GM23338 (cell line): ENCODE measurements around the gene SRA1. TPM values are rescaled to one million over a fixed set of nuclear protein-coding genes. Genes with fewer than 3 reads are reported as not detected.

Experiments
- ATAC-seq: fragments of 200-7000 bp; cut with Tn5 transposase; 3 replicates; pipeline ENCODE4 v1.9.1; 2020
- DNase-seq: peaks from one replicate; pipeline ENCODE4 v3.0.0-alpha.2; 2015; ENCODE audit warnings: low spot score
- H2AFZ ChIP-seq: fragments of 200-600 bp; sonication (generic); 2 replicates; pipeline ENCODE4 v1.8.0; 2016; ENCODE audit warnings: antibody characterized with exemption, mild to moderate bottlenecking, moderate library complexity
- H3F3A ChIP-seq: fragments of 200-600 bp; sonication (generic); replicated peaks from 2 replicates; pipeline ENCODE4 v1.8.0; 2017; ENCODE audit warnings: antibody characterized with exemption, mixed run types, low read depth
- H3K27ac ChIP-seq: fragments of 200-600 bp; sonication (generic); 2 replicates; pipeline ENCODE4 v1.6.1; 2016; ENCODE audit warnings: low read depth
- H3K27me3 ChIP-seq: fragments of 200-600 bp; sonication (generic); 2 replicates; pipeline ENCODE4 v1.8.0; 2016; ENCODE audit warnings: mild to moderate bottlenecking, mixed run types, moderate library complexity; ENCODE audit not compliant: insufficient read depth
- H3K36me3 ChIP-seq: fragments of 200-600 bp; sonication (generic); 2 replicates; pipeline ENCODE4 v1.8.0; 2016; ENCODE audit warnings: mild to moderate bottlenecking; ENCODE audit not compliant: insufficient read depth
- H3K4me1 ChIP-seq: fragments of 200-600 bp; sonication (generic); 2 replicates; pipeline ENCODE4 v1.8.0; 2016; ENCODE audit warnings: mild to moderate bottlenecking, moderate library complexity; ENCODE audit not compliant: insufficient read depth
- H3K4me2 ChIP-seq: fragments of 200-600 bp; sonication (generic); 2 replicates; pipeline ENCODE4 v1.7.1; 2017; ENCODE audit warnings: mixed run types
- H3K4me3 ChIP-seq: fragments of 200-600 bp; sonication (generic); 2 replicates; pipeline ENCODE4 v1.6.1; 2016; ENCODE audit warnings: mixed run types
- H3K79me2 ChIP-seq: fragments of 200-600 bp; sonication (generic); replicated peaks from 2 replicates; pipeline ENCODE4 v1.8.0; 2017; ENCODE audit warnings: mild to moderate bottlenecking; ENCODE audit not compliant: insufficient read depth
- H3K9me2 ChIP-seq: fragments of 200-600 bp; sonication (generic); 2 replicates; pipeline ENCODE4 v1.8.0; 2017; ENCODE audit not compliant: insufficient read depth
- H4K20me1 ChIP-seq: fragments of 200-600 bp; sonication (generic); replicated peaks from 2 replicates; pipeline ENCODE4 v1.8.0; 2017; ENCODE audit warnings: mild to moderate bottlenecking; ENCODE audit not compliant: insufficient read depth
- H3K27ac Mint-ChIP-seq: 2 replicates; pipeline ENCODE4 v1.8.0; 2020; ENCODE audit warnings: inconsistent platforms, mild to moderate bottlenecking, moderate library complexity, mixed read lengths
- H3K27me3 Mint-ChIP-seq: 3 replicates; pipeline ENCODE4 v1.8.0; 2022; ENCODE audit warnings: low read depth, mild to moderate bottlenecking, moderate library complexity, mixed read lengths, inconsistent platforms; ENCODE audit not compliant: insufficient read depth, poor library complexity
- H3K36me3 Mint-ChIP-seq: 3 replicates; pipeline ENCODE4 v1.8.0; 2021; ENCODE audit warnings: low read depth, mild to moderate bottlenecking, inconsistent platforms, moderate library complexity, mixed read lengths
- H3K4me1 Mint-ChIP-seq: 3 replicates; pipeline ENCODE4 v1.8.0; 2020; ENCODE audit warnings: mild to moderate bottlenecking, inconsistent platforms, mixed read lengths
- H3K4me3 Mint-ChIP-seq: 3 replicates; pipeline ENCODE4 v1.8.0; 2021; ENCODE audit warnings: moderate library complexity, mild to moderate bottlenecking, inconsistent platforms, mixed read lengths
- H3K9me3 Mint-ChIP-seq: 3 replicates; pipeline ENCODE4 v1.8.0; 2020; ENCODE audit warnings: moderate library complexity, mild to moderate bottlenecking, inconsistent platforms, mixed read lengths
- CTCF ChIP-seq, 2 experiments: fragments of 200-600 bp in 1 of 2; sonication (generic) in 1 of 2; conservative IDR thresholded peaks; 2 replicates each; pipeline versions ENCODE4 v1.5.1 to v1.6.1; 2016 to 2017; ENCODE audit warnings: antibody characterized with exemption in 2 of 2, low read depth in 2 of 2, mild to moderate bottlenecking in 2 of 2, moderate library complexity in 1 of 2
- ETS1 ChIP-seq: IDR thresholded peaks from 2 replicates; pipeline ENCODE4 v1.6.1; 2016; ENCODE audit warnings: antibody characterized with exemption
- EZH2 ChIP-seq: fragments of 200-600 bp; sonication (generic); IDR thresholded peaks from one replicate; pipeline ENCODE4 v1.8.0; 2017; ENCODE audit warnings: antibody characterized with exemption, mild to moderate bottlenecking, low read depth; ENCODE audit not compliant: unreplicated experiment
- JUNB ChIP-seq: IDR thresholded peaks from one replicate; pipeline ENCODE4 v1.6.1; 2016; ENCODE audit warnings: antibody characterized with exemption; ENCODE audit not compliant: unreplicated experiment
- POLR2AphosphoS5 ChIP-seq: IDR thresholded peaks from 2 replicates; pipeline ENCODE4 v1.6.1; 2016; ENCODE audit warnings: antibody characterized with exemption, low read depth
- REST ChIP-seq: IDR thresholded peaks from one replicate; pipeline ENCODE4 v1.6.1; 2018; ENCODE audit warnings: antibody characterized with exemption; ENCODE audit not compliant: unreplicated experiment
- STAT1 ChIP-seq: IDR thresholded peaks from one replicate; pipeline ENCODE4 v1.6.1; 2016; ENCODE audit warnings: antibody characterized with exemption; ENCODE audit not compliant: unreplicated experiment
- ZNF331 ChIP-seq: fragments of 250-450 bp; sonication (Bioruptor Pico); IDR thresholded peaks from 2 replicates; pipeline ENCODE4 v1.5.0; 2020; ENCODE audit warnings: low read depth, mild to moderate bottlenecking, moderate library complexity
- ZNF462 ChIP-seq: fragments of 250-450 bp; sonication (Bioruptor Pico); IDR thresholded peaks from 2 replicates; pipeline ENCODE4 v1.5.0; 2020; ENCODE audit warnings: mild to moderate bottlenecking, moderate library complexity
- polyA plus RNA-seq: library from polyadenylated mRNA; unstranded; fragments of >200 nt; fragmentation: Nextera tagmentation; extraction: Ambion mirVana; gene quantifications from 2 replicates; pipeline ENCODE4 v1.2.1, GENCODE V29; 2016
- total RNA-seq: library from RNA; depleted of rRNA; stranded (reverse); fragments of >200 nt; shearing (Covaris generic); gene quantifications from 2 replicates; pipeline ENCODE4 v1.2.3, GENCODE V29; 2014

Gene SRA1
- total and polyA plus RNA-seq, 2 experiments from 2014 or later: 38.4 to 74.7 TPM

- TF ChIP-seq POLR2AphosphoS5 (no peak), ETS1 (no peak), STAT1 (no peak), JUNB (no peak), REST (no peak), EZH2 (no peak), ZNF331 (CRISPR knock-in tag) (no peak), CTCF (conservative IDR thresholded peaks at IDR 0.05; ENCODE audit: low read depth in 2 of 2) (no peak), ZNF462 (CRISPR knock-in tag) (no peak)
- no peak overlapping the region for H3K4me3 ChIP-seq
- peaks cover 12% of the 10 kb centered on the region for H3K27me3 Mint-ChIP-seq
Measured at GRCh38 chr5:140561753-140562523, 4.7 kb upstream of the SRA1 start.

More at GRCh38 chr5:140561753-140562523, 4.7 kb upstream of the SRA1 start:
- Mint-ChIP-seq H3K4me3 (no peak overlapping the region), H3K9me3 (no peaks in the 10 kb centered on the region; the same call in 2 of the 3 replicates), H3K4me1 (peaks cover 13% of the 10 kb centered on the region), H3K36me3 (peaks cover 15% of the 10 kb centered on the region; the same call in 2 of the 3 replicates), H3K27ac (no peak overlapping the region)
- H2AFZ ChIP-seq: no peak overlapping the region
- no peaks in the 10 kb centered on the region for H3K27me3 ChIP-seq
- no peaks in the 10 kb centered on the region; the same call in 1 of the 2 replicates for H3K9me2 ChIP-seq
- peaks cover 12% of the 10 kb centered on the region for H3K79me2 ChIP-seq
- 0 out of 2 replicates have a peak, but pooled peaks cover 2% of the 10 kb centered on the region for H3F3A ChIP-seq
- H3K4me2 ChIP-seq: no peak overlapping the region
- no peak overlapping the region for H3K27ac ChIP-seq
- no peaks in the 10 kb centered on the region for H3K36me3 ChIP-seq
- no peaks in the 10 kb centered on the region for H4K20me1 ChIP-seq
- ATAC-seq: no peak
- DNase-seq: no peak
- peaks cover 13% of the 10 kb centered on the region for H3K4me1 ChIP-seq
